K562 (cell line): Measurements from ENCODE around the gene ERVFRD-1. TPM values are rescaled to one million over a fixed set of nuclear protein-coding genes. Genes with fewer than 3 reads are reported as not detected.

Source experiments
- ATAC-seq: fragments of 200-7000 bp; cut with Tn5 transposase; 3 replicates; pipeline ENCODE4 v1.9.1; 2020; ENCODE audit warnings: moderate library complexity
- BruUV-seq: library from RNA; stranded (reverse); fragments of 400-500 nt; replicated peaks from 2 replicates; lab custom pipeline; 2021; lab: Mats Ljungman, UMichigan
- CTCF ChIA-PET: fragments of 300-600 bp; formaldehyde crosslinking; extraction: SDS; loops from one replicate; lab custom pipeline; 2021; ENCODE audit warnings: low intra/inter-chr PET ratio; lab: Yijun Ruan, JAX
- POLR2A ChIA-PET: fragments of 300-600, 350-650 bp; sonication (Branson Sonifier 250); formaldehyde crosslinking; extraction: SDS; loops from one replicate; lab custom pipeline; 2021; ENCODE audit warnings: antibody characterized with exemption, inconsistent platforms; lab: Yijun Ruan, JAX
- DNase-seq, 4 experiments: peaks; one replicate each; pipeline versions ENCODE4 v3.0.0 to v3.0.0-alpha.2; 2011 to 2018; ENCODE audit warnings: low spot score in 3 of 4, mixed read lengths in 3 of 4; ENCODE audit errors: extremely low read depth in 1 of 4
- FAIRE-seq: peaks from 2 replicates; lab custom pipeline; 2011; peaks lifted over from hg19 to GRCh38; lab: Jason Lieb, UNC
- H2AFZ ChIP-seq: 2 replicates; pipeline ENCODE4 v1.6.0; 2011; ENCODE audit warnings: low read depth, low read length, control low read depth, inconsistent platforms
- H3K27ac ChIP-seq: fragments of 200-600 bp; 3 replicates; pipeline ENCODE4 v1.8.0; 2011; ENCODE audit warnings: low read depth, mild to moderate bottlenecking, control low read depth, inconsistent platforms, low read length, moderate library complexity, mixed read lengths; ENCODE audit errors: extremely low read depth
- H3K27me3 ChIP-seq, 2 experiments: fragments of 300-600 bp in 1 of 2; 2 replicates in 1 of 2; 3 replicates in 1 of 2; pipeline versions ENCODE4 v1.6.0 to v1.8.0; 2011; ENCODE audit warnings: inconsistent platforms in 2 of 2, low read length in 2 of 2, mild to moderate bottlenecking in 1 of 2, mixed read lengths in 1 of 2, moderate library complexity in 1 of 2; ENCODE audit not compliant: control insufficient read depth in 2 of 2, insufficient read depth in 2 of 2
- H3K36me3 ChIP-seq: fragments of 300-600 bp; 3 replicates; pipeline ENCODE4 v1.8.0; 2011; ENCODE audit warnings: mild to moderate bottlenecking, low read length, inconsistent platforms; ENCODE audit not compliant: control insufficient read depth, insufficient read depth
- H3K4me1 ChIP-seq, 2 experiments: fragments of 200-600 bp in 1 of 2; replicated peaks in 1 of 2; 2 replicates in 1 of 2; 3 replicates in 1 of 2; pipeline versions ENCODE4 v1.5.1 to v1.8.0; 2011; ENCODE audit warnings: inconsistent platforms in 2 of 2, low read length in 2 of 2, mild to moderate bottlenecking in 1 of 2, mixed read lengths in 1 of 2, moderate library complexity in 1 of 2; ENCODE audit not compliant: control insufficient read depth in 2 of 2, insufficient read depth in 2 of 2
- H3K4me2 ChIP-seq: 2 replicates; pipeline ENCODE4 v1.6.1; 2011; ENCODE audit warnings: low read length, control low read depth, inconsistent platforms, mixed read lengths; ENCODE audit not compliant: insufficient read depth
- H3K4me3 ChIP-seq: fragments of 200-600 bp; sonication (generic), shearing (Covaris generic); 2 replicates; pipeline ENCODE4 v1.5.1; 2016; ENCODE audit warnings: control low read depth, inconsistent platforms
- H3K79me2 ChIP-seq: fragments of 200-600 bp; 3 replicates; pipeline ENCODE4 v1.8.0; 2011; ENCODE audit warnings: low read length, inconsistent platforms; ENCODE audit not compliant: control insufficient read depth, insufficient read depth
- H3K9ac ChIP-seq, 2 experiments: 2 replicates each; pipeline versions ENCODE4 v1.6.0 to v1.6.1; 2011; ENCODE audit warnings: low read depth in 2 of 2, low read length in 2 of 2, control low read depth in 1 of 2, inconsistent platforms in 1 of 2, mild to moderate bottlenecking in 1 of 2, mixed read lengths in 1 of 2; ENCODE audit not compliant: insufficient read depth in 1 of 2
- H3K9me1 ChIP-seq: one replicate; pipeline ENCODE4 v1.6.0; 2011; ENCODE audit warnings: inconsistent platforms, mild to moderate bottlenecking, low read length, moderate library complexity; ENCODE audit not compliant: control insufficient read depth, insufficient read depth
- H3K9me3 ChIP-seq: replicated peaks from 2 replicates; pipeline ENCODE4 v1.5.1; 2011; ENCODE audit warnings: low read depth, low read length, inconsistent platforms; ENCODE audit not compliant: control insufficient read depth, insufficient read depth
- H4K20me1 ChIP-seq: replicated peaks from 2 replicates; pipeline ENCODE4 v1.6.1; 2011; ENCODE audit warnings: low read length, inconsistent platforms, mixed read lengths; ENCODE audit not compliant: control insufficient read depth, insufficient read depth
- ARID3B ChIP-seq: fragments of 250-450 bp; sonication (Bioruptor Pico); IDR thresholded peaks from 2 replicates; pipeline ENCODE4 v1.4.0; 2020; ENCODE audit warnings: borderline replicate concordance
- DACH1 ChIP-seq: fragments of 450-650 bp; IDR thresholded peaks from 2 replicates; pipeline ENCODE4 v1.6.1; 2018; ENCODE audit not compliant: partially characterized antibody
- ILK ChIP-seq: fragments of 450-650 bp; IDR thresholded peaks from 2 replicates; pipeline ENCODE4 v1.6.1; 2016; ENCODE audit warnings: missing genetic modification characterization, low read depth, mild to moderate bottlenecking, missing compliant biosample characterization, moderate library complexity, borderline replicate concordance
- LEF1 ChIP-seq: fragments of 450-650 bp; IDR thresholded peaks from 2 replicates; pipeline ENCODE4 v1.6.1; 2016; ENCODE audit warnings: mild to moderate bottlenecking
- MECOM ChIP-seq: fragments of 250-450 bp; sonication (Bioruptor Pico); IDR thresholded peaks from 2 replicates; pipeline ENCODE4 v1.8.0; 2022; ENCODE audit warnings: inconsistent platforms
- NCOA1 ChIP-seq: fragments of 450-650 bp; IDR thresholded peaks from 2 replicates; pipeline ENCODE4 v1.6.1; 2016; ENCODE audit warnings: low read depth
- POLR3G ChIP-seq: IDR thresholded peaks from 2 replicates; pipeline ENCODE4 v1.6.1; 2011; ENCODE audit not compliant: insufficient read length, insufficient replicate concordance; ENCODE audit errors: extremely low read depth
- PRDM10 ChIP-seq: fragments of 450-650 bp; IDR thresholded peaks from 2 replicates; pipeline ENCODE4 v1.6.1; 2018; ENCODE audit not compliant: partially characterized antibody
- RBM22 ChIP-seq: fragments of 200-400 bp; formaldehyde crosslinking; IDR thresholded peaks from 2 replicates; pipeline ENCODE4 v1.6.1; 2018; ENCODE audit warnings: low read length, low read depth; ENCODE audit not compliant: poor library complexity, severe bottlenecking
- RCOR1 ChIP-seq, 2 experiments: IDR thresholded peaks; 2 replicates each; pipeline ENCODE4 v1.6.1; 2012; ENCODE audit warnings: low read depth in 2 of 2, low read length in 2 of 2, borderline replicate concordance in 1 of 2, improper control_type of control experiment in 1 of 2
- TCF7 ChIP-seq: sonication (generic); IDR thresholded peaks from 2 replicates; pipeline ENCODE4 v1.6.1; 2016; ENCODE audit warnings: antibody characterized with exemption, borderline replicate concordance
- ZNF445 ChIP-seq: fragments of 250-450 bp; sonication (Bioruptor Pico); IDR thresholded peaks from 2 replicates; pipeline ENCODE4 v1.4.0; 2020; ENCODE audit warnings: low read depth, mild to moderate bottlenecking, moderate library complexity
- ZNF644 ChIP-seq: fragments of 200-800 bp; sonication (Bioruptor generic); IDR thresholded peaks from 2 replicates; pipeline ENCODE4 v1.6.1; 2016; ENCODE audit warnings: low read depth, missing genetic modification characterization, missing compliant biosample characterization
- WGBS: fragments of 100-300 bp; shearing (Covaris generic); methylation state at CpG from one replicate; pipeline ENCODE4 v1.1.6; 2016; ENCODE audit warnings: low coverage, mixed read lengths; ENCODE audit not compliant: insufficient coverage; ENCODE audit errors: missing lambda C conversion rate; 5-methylcytosine and 5-hydroxymethylcytosine counted together
- in situ Hi-C: fragments of 300-500 bp; cut with MboI; formaldehyde crosslinking; loops from 4 replicates; pipeline ENCODE4 v1.15.0; 2018; ENCODE audit warnings: inconsistent platforms, mixed read lengths
- intact Hi-C: fragments of 100-400 bp; cut with micrococcal nuclease; formaldehyde crosslinking; loops from 2 replicates; pipeline ENCODE4 v1.14.2; 2022
- polyA plus RNA-seq, 8 experiments: library from polyadenylated mRNA; depleted of rRNA in 4 of 8; stranded (reverse) in 5 of 8; unstranded in 3 of 8; fragments of >200 nt; fragmentation: Nextera tagmentation in 2 of 8; fragmentation: Illumina TruSeq in 1 of 8; extraction: Ambion mirVana in 2 of 8; extraction: Trizol in 1 of 8; gene quantifications; 2 replicates each; pipeline versions ENCODE4 v1.2.1 to v1.2.3, GENCODE V29; 2011 to 2014; ENCODE audit warnings: inconsistent platforms in 1 of 8, missing spikeins in 1 of 8
- total RNA-seq, 7 experiments: library from RNA; depleted of rRNA in 6 of 7; stranded (reverse); fragments of >200 nt in 6 of 7; fragmentation: Illumina TruSeq in 2 of 7; extraction: Trizol in 2 of 7; gene quantifications; 2 replicates each; pipeline versions ENCODE4 v1.2.1 to v1.2.3, GENCODE V29; 2011 to 2021; ENCODE audit warnings: low replicate concordance in 1 of 7

ERVFRD-1 gene
- total and polyA plus RNA-seq, 9 of the 15 experiments (the other 6 are each of a cell fraction or from before 2014, with no cell fraction given): 0.05 to 0.14 (median 0.09) TPM; not detected in 2

- TF ChIP-seq PRDM10: peak; percentile 7
- TF ChIP-seq RCOR1 (IDR thresholded peaks at IDR 0.05; ENCODE audit: borderline replicate concordance in 1 of 2, low read depth in 2 of 2, low read length in 2 of 2): no peak
- TF ChIP-seq NCOA1: no peak
- TF ChIP-seq ILK (tag): no peak
- no peak for TF ChIP-seq ZNF445 (CRISPR knock-in tag)
- TF ChIP-seq DACH1: no peak
Observed at GRCh38 chr6:11110921-11111768, at the start of gene ERVFRD-1 (continued).

GRCh38 chr6:11160199-11160598 lies 48.7 kb upstream of the ERVFRD-1 start:
- H3K9me1 ChIP-seq: no peaks in the 10 kb centered on the region
- peaks cover 12 to 23% of the 10 kb centered on the region in 2 experiments for H3K27me3 ChIP-seq
- no peak overlapping the region for H3K27ac ChIP-seq
- H2AFZ ChIP-seq: no peak overlapping the region
- no peak overlapping the region for H3K9ac ChIP-seq
- H3K9me3 ChIP-seq: no peaks in the 10 kb centered on the region
- no peak for TF ChIP-seq POLR3G
- no peak for TF ChIP-seq LEF1
- TF ChIP-seq TCF7: no peak
- TF ChIP-seq ZNF644 (tag): no peak
- no peak for TF ChIP-seq ARID3B (CRISPR knock-in tag)
- no peak for TF ChIP-seq MECOM (CRISPR knock-in tag)
- no peak for TF ChIP-seq RBM22
- CTCF ChIA-PET: no interaction called here
- H4K20me1 ChIP-seq: no peaks in the 10 kb centered on the region
- intact Hi-C loops (no loop called here), in situ Hi-C loops (no loop called here)
- ATAC-seq (no peak), DNase-seq (no peak), FAIRE-seq (peak; percentile 6)
- no peak overlapping the region for H3K4me2 ChIP-seq
- H3K4me3 ChIP-seq: no peak overlapping the region
- no TSS peak for BruUV-seq
- no peaks in the 10 kb centered on the region for H3K4me1 ChIP-seq
- 0% methylated on average over 1 of the region's 1 CpG for WGBS
- H3K36me3 ChIP-seq: no peaks in the 10 kb centered on the region
- H3K79me2 ChIP-seq: no peaks in the 10 kb centered on the region
- POLR2A ChIA-PET: no interaction called here
